ENCODE data around the gene ZNF14.
A peak's percentile ranks its signal among the peaks of the same experiment; 100 is the strongest.
"Not testable (repeated sequence)": the region's sequence is repeated elsewhere in the genome, so short reads cannot be mapped to it uniquely, and the experiment has no call there.

ZNF14 gene

DNA sequence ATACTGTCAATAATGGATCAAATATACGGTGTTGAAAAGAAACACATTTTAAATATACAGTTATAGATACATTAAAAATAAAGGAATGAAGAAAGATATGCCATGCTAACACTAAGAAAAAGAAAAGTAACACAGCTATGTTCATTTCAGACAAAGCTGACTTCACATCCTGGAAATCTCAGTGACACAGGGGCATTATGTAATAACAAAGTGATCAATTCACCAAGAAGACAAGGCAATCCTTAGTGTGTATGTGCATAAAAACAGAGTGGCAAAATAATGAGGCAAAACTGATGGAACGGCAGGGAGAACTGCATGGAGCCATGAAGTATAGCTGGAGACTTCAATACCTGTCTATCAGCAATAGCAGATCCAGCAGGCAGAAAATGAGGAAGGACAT, 13.1 kb downstream of the ZNF14 start:
- peaks cover 73% of the 10 kb centered on the region for H3K9me3 ChIP-seq (ENCODE audit: insufficient read depth, low read length)
- H3K36me3 ChIP-seq (ENCODE audit: insufficient read depth, insufficient read length, low read length): no peaks in the 10 kb centered on the region
- no peak overlapping the region for H3K9ac ChIP-seq (ENCODE audit: insufficient read length, low read depth)
- no peak for TF ChIP-seq ZNF274 (IDR thresholded peaks at IDR 0.05; ENCODE audit: low read depth, low read length)
- no peak for TF ChIP-seq YY1 (IDR thresholded peaks at IDR 0.05; ENCODE audit: insufficient read depth, insufficient read length)
- no peak for TF ChIP-seq SUZ12 (IDR thresholded peaks at IDR 0.05; ENCODE audit: extremely low read depth, insufficient read depth, insufficient read length)
- H3K4me3 ChIP-seq (ENCODE audit: insufficient read length, low read depth): no peak overlapping the region
- DNase-seq (ENCODE audit: low read depth, low spot score): no peak
- H3K27me3 ChIP-seq (ENCODE audit: insufficient read depth, insufficient read length): no peaks in the 10 kb centered on the region
- H3K4me1 ChIP-seq (ENCODE audit: insufficient read depth, insufficient read length): no peaks in the 10 kb centered on the region

DNA sequence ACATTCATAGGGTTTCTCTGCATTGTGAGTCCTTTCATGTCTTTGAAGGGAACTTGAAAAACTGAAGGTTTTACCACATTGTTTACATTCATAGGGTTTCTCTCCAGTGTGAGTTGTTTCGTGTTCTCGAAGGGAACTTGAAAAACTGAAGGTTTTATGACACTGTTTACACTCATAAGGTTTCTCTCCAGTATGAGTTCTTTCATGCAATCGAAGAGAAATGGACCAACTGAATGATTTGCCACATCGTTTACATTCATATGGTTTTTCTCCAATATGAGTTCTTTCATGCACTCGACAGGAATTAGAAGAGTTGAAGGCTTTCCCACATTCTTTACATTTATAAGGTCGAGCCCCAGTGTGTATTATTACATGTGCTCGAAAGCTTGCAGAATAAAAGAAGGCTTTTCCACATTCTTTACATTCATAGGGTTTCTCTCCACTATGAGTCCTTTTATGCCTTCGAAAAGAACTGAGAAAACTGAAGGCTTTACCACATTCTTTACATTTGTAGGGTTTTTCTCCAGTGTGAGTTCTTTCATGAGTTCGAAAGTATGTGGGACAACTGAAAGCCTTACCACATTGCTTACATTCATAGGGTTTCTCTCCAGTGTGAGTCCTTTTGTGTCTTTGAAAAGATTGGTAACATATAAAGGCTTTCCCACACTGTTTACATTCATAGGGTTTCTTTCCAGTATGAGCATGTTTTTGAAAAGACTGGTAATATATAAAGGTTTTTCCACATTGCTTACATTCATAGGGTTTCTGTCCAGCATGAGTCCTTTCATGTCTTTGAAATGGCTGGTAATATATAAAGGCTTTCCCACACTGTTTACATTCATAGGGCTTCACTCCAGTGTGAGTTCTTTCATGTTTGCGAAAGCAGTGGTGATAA, 20.7 kb downstream of the ZNF14 start:
- no peak overlapping the region for H3K9ac ChIP-seq (ENCODE audit: insufficient read length, low read depth)
- H3K36me3 ChIP-seq (ENCODE audit: insufficient read depth, insufficient read length, low read length): peaks cover 58% of the 10 kb centered on the region
- 0 out of 2 replicates have a peak, but pooled peaks have one; percentile 2 for TF ChIP-seq ZNF274 (IDR thresholded peaks at IDR 0.05; ENCODE audit: low read depth, low read length)
- TF ChIP-seq YY1 (IDR thresholded peaks at IDR 0.05; ENCODE audit: insufficient read depth, insufficient read length): no peak
- TF ChIP-seq SUZ12 (IDR thresholded peaks at IDR 0.05; ENCODE audit: extremely low read depth, insufficient read depth, insufficient read length): no peak
- H3K9me3 ChIP-seq (ENCODE audit: insufficient read depth, low read length): peaks cover 100% of the 10 kb centered on the region
- H3K4me3 ChIP-seq (ENCODE audit: insufficient read length, low read depth): no peak overlapping the region
- no peak for DNase-seq (ENCODE audit: low read depth, low spot score)
- H3K4me1 ChIP-seq (ENCODE audit: insufficient read depth, insufficient read length): no peaks in the 10 kb centered on the region
- no peaks in the 10 kb centered on the region for H3K27me3 ChIP-seq (ENCODE audit: insufficient read depth, insufficient read length)

DNA sequence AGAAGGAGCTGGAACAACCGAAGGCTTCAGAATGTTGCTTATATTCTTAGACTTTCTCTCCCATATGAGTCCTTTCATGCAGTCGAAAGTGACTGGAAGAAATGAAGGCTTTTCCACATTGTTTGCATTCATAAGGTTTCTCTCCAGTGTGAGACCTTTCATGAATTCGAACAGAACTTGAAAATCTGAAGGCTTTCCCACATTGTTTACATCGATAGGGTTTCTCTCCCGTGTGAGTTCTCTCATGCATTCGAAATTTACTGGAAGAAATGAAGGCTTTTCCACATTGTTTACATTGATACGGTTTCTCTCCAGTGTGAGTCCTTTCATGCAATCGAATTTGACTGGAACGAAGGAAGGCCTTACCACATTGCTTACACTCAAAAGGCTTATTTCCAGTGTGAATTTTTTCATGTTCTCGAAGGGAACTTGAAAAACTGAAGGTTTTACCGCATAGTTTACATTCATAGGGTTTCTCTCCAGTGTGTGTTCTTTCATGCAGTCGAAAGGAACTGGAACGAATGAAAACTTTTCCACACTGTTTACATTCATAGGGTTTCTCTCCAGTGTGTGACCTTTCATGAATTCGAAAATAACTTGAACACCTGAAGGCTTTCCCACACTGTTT, 21.5 kb downstream of the ZNF14 start:
- no peaks in the 10 kb centered on the region for H3K27me3 ChIP-seq (ENCODE audit: insufficient read depth, insufficient read length)
- H3K9ac ChIP-seq (ENCODE audit: insufficient read length, low read depth): no peak overlapping the region
- H3K4me1 ChIP-seq (ENCODE audit: insufficient read depth, insufficient read length): no peaks in the 10 kb centered on the region
- peaks cover 58% of the 10 kb centered on the region for H3K36me3 ChIP-seq (ENCODE audit: insufficient read depth, insufficient read length, low read length)
- TF ChIP-seq ZNF274 (IDR thresholded peaks at IDR 0.05; ENCODE audit: low read depth, low read length) (peak; percentile 86), SUZ12 (IDR thresholded peaks at IDR 0.05; ENCODE audit: extremely low read depth, insufficient read depth, insufficient read length) (no peak)
- DNase-seq (ENCODE audit: low read depth, low spot score): no peak
- H3K9me3 ChIP-seq (ENCODE audit: insufficient read depth, low read length): peaks cover 96% of the 10 kb centered on the region
- no peak overlapping the region for H3K4me3 ChIP-seq (ENCODE audit: insufficient read length, low read depth)

- H3K4me3 ChIP-seq (ENCODE audit: insufficient read length, low read depth): no peak overlapping the region
- peaks cover 58% of the 10 kb centered on the region for H3K36me3 ChIP-seq (ENCODE audit: insufficient read depth, insufficient read length, low read length)
Measured at GRCh38 chr19:19710506-19710905, 22.4 kb downstream of the ZNF14 start.

DNA sequence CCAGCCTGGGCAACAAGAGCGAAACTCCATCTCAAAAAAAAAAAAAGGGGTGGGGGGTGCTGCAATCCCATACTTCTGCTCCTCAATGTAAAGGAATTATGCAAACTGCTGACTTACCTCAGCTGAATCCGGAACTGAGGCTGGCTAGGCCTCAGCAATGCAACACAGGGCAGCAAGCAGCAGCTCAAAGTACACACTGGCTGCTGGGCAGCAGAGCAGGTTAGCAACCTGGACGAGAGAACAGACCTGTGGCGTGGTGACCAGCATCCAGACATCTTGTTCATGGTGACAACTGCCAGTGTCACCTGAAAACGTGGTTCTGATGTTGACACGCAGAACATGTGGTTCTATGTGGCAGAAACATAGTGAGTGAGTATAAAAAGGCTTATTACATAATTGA, 28.1 kb downstream of the ZNF14 start:
- H3K9ac ChIP-seq (ENCODE audit: insufficient read length, low read depth): no peak overlapping the region
- no peak overlapping the region for H3K4me3 ChIP-seq (ENCODE audit: insufficient read length, low read depth)
- no peaks in the 10 kb centered on the region for H3K4me1 ChIP-seq (ENCODE audit: insufficient read depth, insufficient read length)
- TF ChIP-seq ZNF274 (IDR thresholded peaks at IDR 0.05; ENCODE audit: low read depth, low read length) (no peak), YY1 (IDR thresholded peaks at IDR 0.05; ENCODE audit: insufficient read depth, insufficient read length) (no peak), SUZ12 (IDR thresholded peaks at IDR 0.05; ENCODE audit: extremely low read depth, insufficient read depth, insufficient read length) (no peak)
- peaks cover 13% of the 10 kb centered on the region for H3K36me3 ChIP-seq (ENCODE audit: insufficient read depth, insufficient read length, low read length)
- peaks cover 36% of the 10 kb centered on the region for H3K9me3 ChIP-seq (ENCODE audit: insufficient read depth, low read length)
- DNase-seq (ENCODE audit: low read depth, low spot score): no peak
- H3K27me3 ChIP-seq (ENCODE audit: insufficient read depth, insufficient read length): no peaks in the 10 kb centered on the region

More at GRCh38 chr19:19710506-19710905, 22.4 kb downstream of the ZNF14 start:
- DNase-seq (ENCODE audit: low read depth, low spot score): no peak
- Histone ChIP-seq H3K9me3 (ENCODE audit: insufficient read depth, low read length) (peaks cover 87% of the 10 kb centered on the region), H3K4me1 (ENCODE audit: insufficient read depth, insufficient read length) (no peaks in the 10 kb centered on the region), H3K27me3 (ENCODE audit: insufficient read depth, insufficient read length) (no peaks in the 10 kb centered on the region), H3K9ac (ENCODE audit: insufficient read length, low read depth) (no peak overlapping the region)
- no peak for TF ChIP-seq YY1 (IDR thresholded peaks at IDR 0.05; ENCODE audit: insufficient read depth, insufficient read length)
- TF ChIP-seq ZNF274 (IDR thresholded peaks at IDR 0.05; ENCODE audit: low read depth, low read length): no peak
- TF ChIP-seq SUZ12 (IDR thresholded peaks at IDR 0.05; ENCODE audit: extremely low read depth, insufficient read depth, insufficient read length): no peak

- not testable (repeated sequence) for H3K4me3 ChIP-seq (ENCODE audit: insufficient read length, low read depth); H3K27me3 ChIP-seq (ENCODE audit: insufficient read depth, insufficient read length); H3K36me3 ChIP-seq (ENCODE audit: insufficient read depth, insufficient read length, low read length); H3K9me3 ChIP-seq (ENCODE audit: insufficient read depth, low read length); H3K9ac ChIP-seq (ENCODE audit: insufficient read length, low read depth); H3K4me1 ChIP-seq (ENCODE audit: insufficient read depth, insufficient read length); DNase-seq (ENCODE audit: low read depth, low spot score)
Measured at GRCh38 chr19:19700493-19700892, 32.4 kb downstream of the ZNF14 start.

- Histone ChIP-seq H3K36me3 (ENCODE audit: insufficient read depth, insufficient read length, low read length) (no peaks in the 10 kb centered on the region), H3K4me3 (ENCODE audit: insufficient read length, low read depth) (no peak overlapping the region), H3K27me3 (ENCODE audit: insufficient read depth, insufficient read length) (no peaks in the 10 kb centered on the region), H3K9ac (ENCODE audit: insufficient read length, low read depth) (no peak overlapping the region), H3K9me3 (ENCODE audit: insufficient read depth, low read length) (0 out of 2 replicates have a peak, but pooled peaks cover 6% of the 10 kb centered on the region), H3K4me1 (ENCODE audit: insufficient read depth, insufficient read length) (no peaks in the 10 kb centered on the region)
- no peak for DNase-seq (ENCODE audit: low read depth, low spot score)
- TF ChIP-seq SUZ12 (IDR thresholded peaks at IDR 0.05; ENCODE audit: extremely low read depth, insufficient read depth, insufficient read length) (no peak), ZNF274 (IDR thresholded peaks at IDR 0.05; ENCODE audit: low read depth, low read length) (no peak), YY1 (IDR thresholded peaks at IDR 0.05; ENCODE audit: insufficient read depth, insufficient read length) (no peak)
Measured at GRCh38 chr19:19697589-19697988, 35.3 kb downstream of the ZNF14 start.

Data from NT2/D1 (cell line).